GM19238 (cell line): ENCODE data around the gene DNAJC22.

Experiments used
- DNase-seq: peaks from one replicate; pipeline ENCODE4 v3.0.0; 2011; ENCODE audit warnings: low spot score; ENCODE audit not compliant: insufficient read length

Gene DNAJC22

GRCh38 chr12:49344486-49345050, 2.1 kb upstream of the DNAJC22 start:
- no peak for DNase-seq

- DNase-seq = peak; percentile 58
Measured at GRCh38 chr12:49345051-49345824, 1.4 kb upstream of the DNAJC22 start.

- no peak for DNase-seq
Measured at GRCh38 chr12:49345825-49346658, 646 bp upstream of the DNAJC22 start.

GRCh38 chr12:49347311-49348193, 864 bp downstream of the DNAJC22 start:
- DNase-seq = peak; percentile 87

GRCh38 chr12:49348781-49349180, 2.1 kb downstream of the DNAJC22 start:
- no peak for DNase-seq

GRCh38 chr12:49349266-49349665, 2.6 kb downstream of the DNAJC22 start:
- no peak for DNase-seq

GRCh38 chr12:49352351-49352750, 5.7 kb downstream of the DNAJC22 start:
- no peak for DNase-seq

GRCh38 chr12:49355913-49356312, 9.2 kb downstream of the DNAJC22 start:
- no peak for DNase-seq

GRCh38 chr12:49357103-49357678, 10.5 kb downstream of the DNAJC22 start:
- no peak for DNase-seq

GRCh38 chr12:49358483-49359141, 11.9 kb downstream of the DNAJC22 start:
- no peak for DNase-seq

GRCh38 chr12:49359671-49360070, 13.0 kb downstream of the DNAJC22 start:
- DNase-seq = no peak

GRCh38 chr12:49362077-49362476, 15.4 kb downstream of the DNAJC22 start:
- no peak for DNase-seq

- no peak for DNase-seq
Measured at GRCh38 chr12:49364989-49365388, 18.3 kb downstream of the DNAJC22 start.

- DNase-seq = no peak
Measured at GRCh38 chr12:49365542-49365941, 18.9 kb downstream of the DNAJC22 start.

- no peak for DNase-seq
Measured at GRCh38 chr12:49366096-49366651, 19.5 kb downstream of the DNAJC22 start.

- peak; percentile 93 for DNase-seq
Measured at GRCh38 chr12:49366652-49367380, 20.1 kb downstream of the DNAJC22 start.

- DNase-seq = no peak
Measured at GRCh38 chr12:49367381-49368239, 20.9 kb downstream of the DNAJC22 start, which contains the start of gene SPATS2. SPATS2 (plus strand) TSS chr12:49367462; CDS start chr12:49461013, 93,551 bp downstream.

- DNase-seq = no peak
Measured at GRCh38 chr12:49368240-49368600, 21.5 kb downstream of the DNAJC22 start.
